Endothelial cell of umbilical vein (primary cell): ENCODE data around the gene SNAI3. TPM values are rescaled to one million over a fixed set of nuclear protein-coding genes. Genes with fewer than 3 reads are reported as not detected.
A peak's percentile ranks its signal among the peaks of the same experiment; 100 is the strongest.

Experiments used
- BruUV-seq: library from RNA; stranded (reverse); fragments of 400-500 nt; replicated peaks from 2 replicates; lab custom pipeline; 2021; lab: Mats Ljungman, UMichigan
- CTCF ChIA-PET: fragments of 300-600, 350-600 bp; sonication (Branson Sonifier 250); formaldehyde crosslinking; loops from one replicate; lab custom pipeline; 2021; ENCODE audit warnings: antibody characterized with exemption, inconsistent platforms; lab: Charles Lee
- POLR2A ChIA-PET: fragments of 300-600, 350-600 bp; sonication (Branson Sonifier 250); formaldehyde crosslinking; loops from one replicate; lab custom pipeline; 2021; ENCODE audit warnings: antibody characterized with exemption, inconsistent platforms; lab: Charles Lee
- DNase-seq: peaks from one replicate; pipeline ENCODE4 v3.0.0-alpha.2; 2011; ENCODE audit warnings: low read depth, low spot score
- FAIRE-seq: peaks from 2 replicates; lab custom pipeline; 2011; peaks lifted over from hg19 to GRCh38; lab: Jason Lieb, UNC
- H2AFZ ChIP-seq: 2 replicates; pipeline ENCODE4 v1.6.0; 2012; ENCODE audit warnings: low read depth, low read length, control low read depth, inconsistent platforms
- H3K27ac ChIP-seq: 2 replicates; pipeline ENCODE4 v1.5.1; 2011; ENCODE audit warnings: low read depth, mild to moderate bottlenecking, control low read depth, low read length, moderate library complexity; ENCODE audit not compliant: insufficient read depth
- H3K27me3 ChIP-seq, 2 experiments: 2 replicates each; pipeline versions ENCODE4 v1.6.0 to v1.6.1; 2011; ENCODE audit warnings: low read length in 2 of 2, mixed read lengths in 1 of 2; ENCODE audit not compliant: control insufficient read depth in 2 of 2, insufficient read depth in 2 of 2
- H3K36me3 ChIP-seq, 2 experiments: 2 replicates in 1 of 2; 3 replicates in 1 of 2; pipeline ENCODE4 v1.5.1; 2011; ENCODE audit warnings: low read length in 2 of 2, mild to moderate bottlenecking in 1 of 2, moderate library complexity in 1 of 2; ENCODE audit not compliant: control insufficient read depth in 2 of 2, insufficient read depth in 2 of 2; ENCODE audit errors: extremely low read depth in 1 of 2
- H3K4me1 ChIP-seq: 3 replicates; pipeline ENCODE4 v1.5.1; 2011; ENCODE audit warnings: mild to moderate bottlenecking, low read length; ENCODE audit not compliant: control insufficient read depth, insufficient read depth; ENCODE audit errors: extremely low read depth
- H3K4me2 ChIP-seq: 2 replicates; pipeline ENCODE4 v1.6.1; 2011; ENCODE audit warnings: low read length, control low read depth, mixed read lengths; ENCODE audit not compliant: insufficient read depth
- H3K4me3 ChIP-seq, 3 experiments: fragments of 200-600 bp in 1 of 3; sonication (generic), shearing (Covaris generic) in 1 of 3; replicated peaks in 1 of 3; 2 replicates each; pipeline ENCODE4 v1.5.1; 2011 to 2016; ENCODE audit warnings: control low read depth in 3 of 3, low read length in 3 of 3, mild to moderate bottlenecking in 2 of 3, inconsistent platforms in 1 of 3, low read depth in 1 of 3, moderate library complexity in 1 of 3; ENCODE audit not compliant: insufficient read depth in 1 of 3
- H3K79me2 ChIP-seq: 2 replicates; pipeline ENCODE4 v1.6.0; 2012; ENCODE audit warnings: low read length, inconsistent platforms; ENCODE audit not compliant: control insufficient read depth, insufficient read depth
- H3K9ac ChIP-seq: replicated peaks from 2 replicates; pipeline ENCODE3; 2011; ENCODE audit warnings: low read length, control low read depth; ENCODE audit not compliant: insufficient read depth; ENCODE audit errors: extremely low read depth
- H3K9me1 ChIP-seq: replicated peaks from 3 replicates; pipeline ENCODE4 v1.6.0; 2011; ENCODE audit warnings: mild to moderate bottlenecking, low read length; ENCODE audit not compliant: control insufficient read depth, insufficient read depth; ENCODE audit errors: extremely low read depth
- H3K9me3 ChIP-seq: replicated peaks from 2 replicates; pipeline ENCODE4 v1.5.1; 2012; ENCODE audit warnings: low read length, inconsistent platforms; ENCODE audit not compliant: control insufficient read depth, insufficient read depth
- H4K20me1 ChIP-seq: replicated peaks from 2 replicates; pipeline ENCODE3; 2011; ENCODE audit warnings: mild to moderate bottlenecking, low read length; ENCODE audit not compliant: control insufficient read depth, insufficient read depth; ENCODE audit errors: extremely low read depth
- EZH2 ChIP-seq: IDR thresholded peaks from 2 replicates; pipeline ENCODE4 v1.6.1; 2012; ENCODE audit warnings: borderline replicate concordance, low read depth, mild to moderate bottlenecking, moderate library complexity, low read length, inconsistent platforms; ENCODE audit not compliant: severe bottlenecking
- JUN ChIP-seq: IDR thresholded peaks from 2 replicates; pipeline ENCODE4 v1.6.1; 2011; ENCODE audit warnings: borderline replicate concordance, low read depth; ENCODE audit not compliant: insufficient read length, insufficient read depth
- MYC ChIP-seq: IDR thresholded peaks from one replicate; pipeline ENCODE4 v1.6.1; 2011; ENCODE audit warnings: mild to moderate bottlenecking, low read depth, low read length
- POLR2A ChIP-seq: IDR thresholded peaks from 2 replicates; pipeline ENCODE4 v1.6.1; 2012; ENCODE audit warnings: low read depth, mild to moderate bottlenecking, control low read depth, low read length
- POLR2AphosphoS5 ChIP-seq: IDR thresholded peaks from 2 replicates; pipeline ENCODE4 v1.6.1; 2012; ENCODE audit warnings: low read depth, mild to moderate bottlenecking, control low read depth, low read length, moderate library complexity; ENCODE audit not compliant: insufficient read depth
- dilution Hi-C: fragments of 300-500 bp; cut with MboI; formaldehyde crosslinking; loops from one replicate; pipeline ENCODE4 v1.15.0; 2019; ENCODE audit warnings: low sequenced_read_pairs; ENCODE audit not compliant: extremely low pct_ligation_motif_present
- intact Hi-C: fragments of 100-400 bp; cut with micrococcal nuclease; formaldehyde crosslinking; loops from one replicate; pipeline ENCODE4 v1.10.0; 2022
- polyA plus RNA-seq, 4 experiments: library from polyadenylated mRNA; depleted of rRNA in 3 of 4; stranded (reverse) in 3 of 4; unstranded in 1 of 4; fragments of >200 nt; gene quantifications; 2 replicates each; pipeline versions ENCODE4 v1.2.1 to v1.2.3, GENCODE V29; 2011 to 2012; ENCODE audit warnings: missing spikeins in 1 of 4
- total RNA-seq: library from RNA; stranded (reverse); gene quantifications from 2 replicates; pipeline ENCODE4 v1.2.3, GENCODE V29; 2021
- TF ChIP-seq, protein P1 (sequence below), 2 donors: IDR thresholded peaks; 1 replicate in 1 of 2; 2 replicates in 1 of 2; pipeline ENCODE4 v1.5.1; 2011; ENCODE audit warnings: low read length in 2 of 2, mild to moderate bottlenecking in 2 of 2, moderate library complexity in 2 of 2, control low read depth in 1 of 2, inconsistent platforms in 1 of 2, low read depth in 1 of 2; ENCODE audit not compliant: insufficient read depth in 1 of 2; ENCODE audit errors: extremely low read depth in 1 of 2
- TF ChIP-seq, protein P2 (sequence below): IDR thresholded peaks from 2 replicates; pipeline ENCODE4 v1.6.1; 2011; ENCODE audit not compliant: insufficient read depth, insufficient read length

Gene SNAI3
- total and polyA plus RNA-seq, 2 donors (not counting 3 experiments of a cell fraction or from before 2014, with no cell fraction given): 0.30 to 0.31 TPM

DNA sequence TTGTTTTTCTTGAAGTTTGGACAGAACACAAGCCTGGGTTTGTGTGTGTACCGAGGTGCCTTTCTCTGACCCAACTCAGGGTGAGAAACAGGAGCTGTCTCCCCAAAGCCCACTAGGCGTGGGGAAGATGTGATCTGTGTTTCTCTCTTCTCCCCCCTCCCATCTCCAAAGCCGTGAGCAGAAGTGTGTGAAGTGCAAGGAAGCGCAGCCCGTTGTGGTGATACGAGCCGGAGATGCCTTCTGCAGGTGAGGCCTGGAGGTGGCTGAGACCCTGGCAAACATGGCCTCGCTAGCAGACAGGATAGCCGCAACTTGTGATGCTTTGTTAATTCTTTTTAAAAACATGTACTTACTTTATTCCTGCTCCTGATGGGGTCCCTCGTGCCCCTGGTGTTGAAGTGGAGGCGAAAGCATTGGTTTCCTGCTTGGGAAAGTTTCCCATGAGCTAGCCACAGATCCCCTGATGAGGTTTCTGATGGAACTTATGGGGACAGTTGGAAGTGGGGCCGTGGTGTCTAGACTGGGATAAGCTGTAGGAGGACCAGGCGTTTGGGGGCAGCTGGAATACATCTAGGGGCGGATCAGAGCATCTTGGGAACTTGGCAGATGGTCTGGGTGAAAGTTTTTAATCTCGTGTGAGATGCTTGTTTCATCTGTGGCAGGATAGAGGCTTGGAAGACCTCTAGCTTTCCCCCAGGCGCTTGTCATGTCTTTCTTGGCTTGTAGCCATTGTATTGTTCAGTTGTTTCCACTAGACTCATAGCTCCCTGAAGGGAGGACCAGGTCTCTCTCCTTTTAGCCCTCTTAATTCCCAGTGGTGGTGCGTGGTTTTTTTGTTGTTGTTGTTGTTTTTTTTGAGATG is 20.9 kb upstream of the SNAI3 start:
- ChIA-PET POLR2A (no interaction called here), CTCF (interaction anchor here (4.3 kb wide), 1 partner anchor 30 kb away, joined by 25 read pairs; no protein-coding TSS in a partner anchor)
- Histone ChIP-seq H3K9me3 (no peaks in the 10 kb centered on the region), H3K27ac (peak overlapping the region; percentile 0), H4K20me1 (no peaks in the 10 kb centered on the region), H3K4me3 (peak overlapping the region; percentile 34 to 90 (median 69)), H3K36me3 (peaks cover 0 to 3% of the 10 kb centered on the region in 2 experiments), H3K79me2 (peaks cover 58% of the 10 kb centered on the region), H3K4me1 (peaks cover 37% of the 10 kb centered on the region), H3K27me3 (no peaks in the 10 kb centered on the region), H3K4me2 (peak overlapping the region; percentile 72), H2AFZ (no peak overlapping the region), H3K9ac (peak overlapping the region; percentile 42), H3K9me1 (no peaks in the 10 kb centered on the region)
- no TSS peak for BruUV-seq
- peak; percentile 21 for FAIRE-seq
- intact Hi-C loops: no loop called here
- no peak for DNase-seq
- dilution Hi-C loops: no loop called here
- TF ChIP-seq EZH2: no peak

DNA sequence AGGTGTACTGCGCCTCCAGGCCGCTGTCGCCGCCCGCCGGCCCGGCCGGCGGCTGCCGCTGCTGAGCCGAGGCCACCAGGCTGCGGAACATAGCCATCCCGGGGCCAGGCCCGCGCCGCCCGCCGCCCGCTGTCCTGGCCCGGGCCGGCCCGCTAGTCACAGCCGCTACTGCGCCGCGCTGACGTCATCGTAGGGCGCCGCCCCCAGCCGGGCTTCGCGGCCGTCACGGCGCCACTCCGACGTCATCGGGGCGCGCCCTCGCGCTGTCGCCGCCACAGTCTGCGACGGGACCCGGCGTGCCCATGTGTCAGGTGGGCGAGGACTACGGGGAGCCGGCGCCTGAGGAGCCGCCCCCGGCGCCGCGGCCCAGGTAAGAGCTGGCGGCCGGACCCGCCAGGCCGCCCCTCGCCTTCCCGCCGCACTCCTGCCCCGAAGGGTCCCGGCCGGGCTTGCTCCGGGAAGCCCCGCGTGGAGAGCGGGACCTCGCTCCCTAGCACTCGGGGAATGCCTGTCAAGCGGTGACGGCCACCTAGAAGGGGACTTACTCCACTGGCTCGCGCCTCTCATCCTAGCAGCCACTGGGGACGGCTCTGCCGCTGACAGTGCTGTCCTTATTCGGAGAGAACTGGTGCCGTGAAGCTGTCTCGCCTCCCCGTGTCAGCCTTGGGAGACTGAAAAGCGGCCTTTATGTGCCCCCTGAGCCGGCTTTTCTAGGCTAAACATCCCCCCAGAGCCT is 20.1 kb upstream of the SNAI3 start, which contains the start of the genes CTU2 and RNF166:
CTU2 (plus strand) TSS at position 275 of the 736 bp plus-strand sequence; CDS start at position 303, 28 bp downstream.
RNF166 (minus strand) TSS at position 180 of the 736 bp plus-strand sequence; CDS start at position 97, 83 bp downstream.
- H3K9ac ChIP-seq: peak within 1 kb of the TSS; percentile 42
- peak within 1 kb of the TSS; percentile 69 to 90 (median 79) for H3K4me3 ChIP-seq
- H3K27ac ChIP-seq: peak within 1 kb of the TSS; percentile 45
- peaks cover 0 to 3% of the 10 kb centered on the region in 2 experiments for H3K36me3 ChIP-seq
- H4K20me1 ChIP-seq: no peaks in the 10 kb centered on the region
- H3K9me1 ChIP-seq: no peaks in the 10 kb centered on the region
- H3K79me2 ChIP-seq: peaks cover 65% of the 10 kb centered on the region
- DNase-seq (peak; percentile 84), FAIRE-seq (peak; percentile 66)
- H3K27me3 ChIP-seq: no peaks in the 10 kb centered on the region
- peaks cover 45% of the 10 kb centered on the region for H3K4me1 ChIP-seq
- dilution Hi-C loops (no loop called here), intact Hi-C loops (no loop called here)
- H3K4me2 ChIP-seq: peak within 1 kb of the TSS; percentile 91
- ChIA-PET CTCF (interaction anchor here (4.3 kb wide), 1 partner anchor 31 kb away, joined by 25 read pairs; no protein-coding TSS in a partner anchor), POLR2A (no interaction called here)
- peak within 1 kb of the TSS; percentile 44 for H2AFZ ChIP-seq
- TF ChIP-seq MYC (peak; percentile 83), JUN (peak; percentile 50), POLR2A (peak; percentile 78), POLR2AphosphoS5 (peak; percentile 91)
- TF ChIP-seq, protein P1, sequence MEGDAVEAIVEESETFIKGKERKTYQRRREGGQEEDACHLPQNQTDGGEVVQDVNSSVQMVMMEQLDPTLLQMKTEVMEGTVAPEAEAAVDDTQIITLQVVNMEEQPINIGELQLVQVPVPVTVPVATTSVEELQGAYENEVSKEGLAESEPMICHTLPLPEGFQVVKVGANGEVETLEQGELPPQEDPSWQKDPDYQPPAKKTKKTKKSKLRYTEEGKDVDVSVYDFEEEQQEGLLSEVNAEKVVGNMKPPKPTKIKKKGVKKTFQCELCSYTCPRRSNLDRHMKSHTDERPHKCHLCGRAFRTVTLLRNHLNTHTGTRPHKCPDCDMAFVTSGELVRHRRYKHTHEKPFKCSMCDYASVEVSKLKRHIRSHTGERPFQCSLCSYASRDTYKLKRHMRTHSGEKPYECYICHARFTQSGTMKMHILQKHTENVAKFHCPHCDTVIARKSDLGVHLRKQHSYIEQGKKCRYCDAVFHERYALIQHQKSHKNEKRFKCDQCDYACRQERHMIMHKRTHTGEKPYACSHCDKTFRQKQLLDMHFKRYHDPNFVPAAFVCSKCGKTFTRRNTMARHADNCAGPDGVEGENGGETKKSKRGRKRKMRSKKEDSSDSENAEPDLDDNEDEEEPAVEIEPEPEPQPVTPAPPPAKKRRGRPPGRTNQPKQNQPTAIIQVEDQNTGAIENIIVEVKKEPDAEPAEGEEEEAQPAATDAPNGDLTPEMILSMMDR (IDR thresholded peaks at IDR 0.05; ENCODE audit: extremely low read depth in 1 of 2, insufficient read depth in 1 of 2, low read depth in 1 of 2, low read length in 2 of 2): no peak
- TF ChIP-seq, protein P2, sequence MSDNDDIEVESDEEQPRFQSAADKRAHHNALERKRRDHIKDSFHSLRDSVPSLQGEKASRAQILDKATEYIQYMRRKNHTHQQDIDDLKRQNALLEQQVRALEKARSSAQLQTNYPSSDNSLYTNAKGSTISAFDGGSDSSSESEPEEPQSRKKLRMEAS: peak; percentile 85
- TSS peak; percentile 60 for BruUV-seq
- H3K9me3 ChIP-seq: no peaks in the 10 kb centered on the region
